ENCODE results near the gene CEP170. TPM values are rescaled to one million over a fixed set of nuclear protein-coding genes. Genes with fewer than 3 reads are reported as not detected.
A peak's percentile ranks its signal among the peaks of the same experiment; 100 is the strongest.
"Not testable (repeated sequence)": the region's sequence is repeated elsewhere in the genome, so short reads cannot be mapped to it uniquely, and the experiment has no call there.

CEP170 gene
- total RNA-seq, 6 experiments from 2014 or later = 98.6 to 131 (median 117) TPM

DNA sequence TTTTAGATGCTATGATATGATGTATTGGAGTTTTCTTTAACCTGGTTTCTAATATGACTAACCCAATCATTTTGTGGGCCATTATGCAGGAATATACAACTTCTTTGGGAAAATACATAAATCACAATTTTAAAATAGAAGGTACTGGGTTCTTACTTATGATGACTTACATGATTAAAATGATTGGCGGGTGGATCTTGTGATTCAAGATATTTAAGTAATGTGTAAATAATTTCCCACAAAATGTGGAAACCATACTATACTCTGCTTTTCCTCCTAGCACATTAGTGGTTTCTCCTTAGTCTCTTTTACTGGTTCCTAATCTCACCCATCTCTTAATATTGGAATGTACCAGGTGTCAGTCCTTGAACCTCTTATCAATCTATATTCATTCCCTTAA is 50.7 kb downstream of the CEP170 start:
- Mint-ChIP-seq H3K36me3 (ENCODE audit: low read depth) (peaks cover 15% of the 10 kb centered on the region), H3K4me1 (ENCODE audit: low read depth) (peaks cover 32% of the 10 kb centered on the region)
- not testable (repeated sequence) for H3K9me3 Mint-ChIP-seq; H3K4me3 Mint-ChIP-seq; DNase-seq; H3K27me3 Mint-ChIP-seq (ENCODE audit: insufficient read depth); H3K27ac Mint-ChIP-seq

- H3K27me3 Mint-ChIP-seq (ENCODE audit: insufficient read depth); H3K9me3 Mint-ChIP-seq; DNase-seq; H3K4me3 Mint-ChIP-seq; H3K27ac Mint-ChIP-seq: not testable (repeated sequence)
- H3K4me1 Mint-ChIP-seq (ENCODE audit: low read depth) = peaks cover 32% of the 10 kb centered on the region
- H3K36me3 Mint-ChIP-seq (ENCODE audit: low read depth) = peaks cover 17% of the 10 kb centered on the region
Measured at GRCh38 chr1:243203196-243203595, 51.9 kb downstream of the CEP170 start.

DNA sequence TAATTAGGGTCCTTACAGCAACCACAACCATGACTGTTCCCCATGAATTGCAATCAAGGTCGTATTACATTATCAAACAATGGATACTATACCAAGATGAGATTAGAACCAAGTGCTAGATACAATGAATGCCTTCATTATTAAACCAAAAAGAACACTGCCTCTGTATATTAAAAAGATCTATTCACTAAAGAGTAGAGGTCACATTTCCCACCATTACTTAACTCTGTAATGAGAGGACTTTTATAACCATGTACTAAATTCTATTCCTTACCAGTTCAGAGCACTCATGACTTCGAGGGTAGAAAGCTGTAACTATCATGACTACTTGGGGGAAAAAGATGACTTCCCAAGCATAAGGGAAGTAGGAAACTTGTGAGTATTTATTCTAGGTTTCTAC is 53.8 kb downstream of the CEP170 start:
- not testable (repeated sequence) for H3K9me3 Mint-ChIP-seq; DNase-seq; H3K27me3 Mint-ChIP-seq (ENCODE audit: insufficient read depth); H3K4me3 Mint-ChIP-seq; H3K27ac Mint-ChIP-seq
- peaks cover 26% of the 10 kb centered on the region for H3K4me1 Mint-ChIP-seq (ENCODE audit: low read depth)
- peaks cover 20% of the 10 kb centered on the region for H3K36me3 Mint-ChIP-seq (ENCODE audit: low read depth)

DNA sequence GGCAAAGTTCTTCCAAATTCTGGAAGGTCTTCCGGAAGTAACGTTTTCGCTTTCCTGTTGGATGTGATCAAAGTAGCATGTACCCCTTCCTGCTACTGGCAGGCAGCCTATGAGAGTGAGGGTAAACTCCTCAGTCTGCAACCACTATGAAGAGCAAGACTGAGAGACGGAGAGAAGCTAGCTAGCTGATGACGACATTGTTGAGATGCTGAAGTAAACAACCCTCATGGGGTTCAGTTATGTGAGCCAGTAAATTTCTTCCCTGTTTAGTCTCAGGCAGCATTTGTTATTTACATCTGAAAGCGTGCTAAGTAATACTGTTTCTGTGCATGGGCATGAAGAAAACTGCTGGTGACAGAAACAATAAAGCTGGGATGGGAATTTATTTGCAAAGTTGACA is 57.6 kb downstream of the CEP170 start:
- not testable (repeated sequence) for DNase-seq; H3K27me3 Mint-ChIP-seq (ENCODE audit: insufficient read depth); H3K4me1 Mint-ChIP-seq (ENCODE audit: low read depth); H3K9me3 Mint-ChIP-seq; H3K4me3 Mint-ChIP-seq; H3K27ac Mint-ChIP-seq
- H3K36me3 Mint-ChIP-seq (ENCODE audit: low read depth) = peaks cover 15% of the 10 kb centered on the region

- H3K27me3 Mint-ChIP-seq (ENCODE audit: insufficient read depth); H3K4me1 Mint-ChIP-seq (ENCODE audit: low read depth); H3K4me3 Mint-ChIP-seq; H3K27ac Mint-ChIP-seq; H3K9me3 Mint-ChIP-seq; DNase-seq: not testable (repeated sequence)
- H3K36me3 Mint-ChIP-seq (ENCODE audit: low read depth) = peaks cover 24% of the 10 kb centered on the region
Measured at GRCh38 chr1:243193330-243193729, 61.8 kb downstream of the CEP170 start.

DNA sequence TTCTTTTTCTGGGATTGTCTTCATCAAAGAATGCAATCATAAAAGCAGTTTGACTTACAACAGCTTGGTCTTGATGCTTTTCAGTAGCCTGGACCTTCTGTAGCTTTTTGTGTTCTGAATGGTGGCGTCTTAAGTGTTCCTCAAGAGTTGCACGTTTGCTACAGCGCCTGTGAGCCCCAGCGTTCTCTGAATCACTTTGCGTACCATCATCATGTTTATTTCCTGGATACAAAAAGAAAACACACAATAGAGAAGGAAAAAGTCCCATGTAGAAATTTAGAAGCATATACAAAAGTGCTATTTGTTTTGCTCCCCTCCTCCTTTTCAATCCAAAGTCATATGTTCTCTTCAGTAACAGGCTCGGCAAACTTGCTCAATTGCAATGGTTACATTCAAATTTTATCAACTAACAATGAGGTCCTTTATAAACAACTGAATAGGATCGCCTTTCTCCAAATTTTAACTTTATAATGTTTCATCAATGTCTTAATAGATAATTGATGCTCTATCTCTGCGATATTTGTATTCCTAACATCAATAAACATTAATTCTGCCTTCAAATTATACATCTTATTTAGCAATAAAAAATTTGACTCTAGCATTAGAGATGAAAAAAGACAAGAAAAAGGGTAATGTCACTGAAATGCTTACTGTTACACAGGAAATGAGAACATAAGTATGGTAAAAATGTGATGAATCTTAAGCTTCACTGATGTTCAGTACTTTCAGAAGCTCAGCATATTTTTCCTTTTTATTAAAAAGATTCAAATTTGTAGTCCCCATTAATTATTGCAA is 68.7 kb downstream of the CEP170 start:
- H3K4me1 Mint-ChIP-seq (ENCODE audit: low read depth) = peaks cover 23% of the 10 kb centered on the region
- DNase-seq; H3K27me3 Mint-ChIP-seq (ENCODE audit: insufficient read depth); H3K4me3 Mint-ChIP-seq; H3K9me3 Mint-ChIP-seq; H3K27ac Mint-ChIP-seq: not testable (repeated sequence)
- H3K36me3 Mint-ChIP-seq (ENCODE audit: low read depth) = peaks cover 25% of the 10 kb centered on the region

- peaks cover 25% of the 10 kb centered on the region for H3K4me1 Mint-ChIP-seq (ENCODE audit: low read depth)
- H3K36me3 Mint-ChIP-seq (ENCODE audit: low read depth) = peaks cover 28% of the 10 kb centered on the region
- DNase-seq; H3K27ac Mint-ChIP-seq; H3K9me3 Mint-ChIP-seq; H3K4me3 Mint-ChIP-seq; H3K27me3 Mint-ChIP-seq (ENCODE audit: insufficient read depth): not testable (repeated sequence)
Measured at GRCh38 chr1:243184787-243185186, 70.3 kb downstream of the CEP170 start.

- not testable (repeated sequence) for DNase-seq; H3K27me3 Mint-ChIP-seq (ENCODE audit: insufficient read depth); H3K27ac Mint-ChIP-seq
Measured at GRCh38 chr1:243183661-243184060, 71.4 kb downstream of the CEP170 start.

GRCh38 chr1:243183176-243183575 is 71.9 kb downstream of the CEP170 start:
- DNase-seq = not testable (repeated sequence)
- H3K27ac Mint-ChIP-seq = peak overlapping the region; percentile 46; the same call in 1 of the 2 replicates

More at GRCh38 chr1:243183661-243184060, 71.4 kb downstream of the CEP170 start:
- H3K36me3 Mint-ChIP-seq (ENCODE audit: low read depth) = peaks cover 31% of the 10 kb centered on the region
- H3K4me1 Mint-ChIP-seq (ENCODE audit: low read depth) = peaks cover 29% of the 10 kb centered on the region
- not testable (repeated sequence) for H3K4me3 Mint-ChIP-seq, H3K9me3 Mint-ChIP-seq

GRCh38 chr1:243179720-243180119 is 75.4 kb downstream of the CEP170 start:
- peaks cover 22% of the 10 kb centered on the region for H3K4me1 Mint-ChIP-seq (ENCODE audit: low read depth)
- DNase-seq = no peak
- TF ChIP-seq, protein P1, sequence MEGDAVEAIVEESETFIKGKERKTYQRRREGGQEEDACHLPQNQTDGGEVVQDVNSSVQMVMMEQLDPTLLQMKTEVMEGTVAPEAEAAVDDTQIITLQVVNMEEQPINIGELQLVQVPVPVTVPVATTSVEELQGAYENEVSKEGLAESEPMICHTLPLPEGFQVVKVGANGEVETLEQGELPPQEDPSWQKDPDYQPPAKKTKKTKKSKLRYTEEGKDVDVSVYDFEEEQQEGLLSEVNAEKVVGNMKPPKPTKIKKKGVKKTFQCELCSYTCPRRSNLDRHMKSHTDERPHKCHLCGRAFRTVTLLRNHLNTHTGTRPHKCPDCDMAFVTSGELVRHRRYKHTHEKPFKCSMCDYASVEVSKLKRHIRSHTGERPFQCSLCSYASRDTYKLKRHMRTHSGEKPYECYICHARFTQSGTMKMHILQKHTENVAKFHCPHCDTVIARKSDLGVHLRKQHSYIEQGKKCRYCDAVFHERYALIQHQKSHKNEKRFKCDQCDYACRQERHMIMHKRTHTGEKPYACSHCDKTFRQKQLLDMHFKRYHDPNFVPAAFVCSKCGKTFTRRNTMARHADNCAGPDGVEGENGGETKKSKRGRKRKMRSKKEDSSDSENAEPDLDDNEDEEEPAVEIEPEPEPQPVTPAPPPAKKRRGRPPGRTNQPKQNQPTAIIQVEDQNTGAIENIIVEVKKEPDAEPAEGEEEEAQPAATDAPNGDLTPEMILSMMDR (IDR thresholded peaks at IDR 0.05) = no peak
- no peaks in the 10 kb centered on the region for H3K27me3 Mint-ChIP-seq (ENCODE audit: insufficient read depth)
- H3K27ac Mint-ChIP-seq = no peak overlapping the region
- no peaks in the 10 kb centered on the region for H3K9me3 Mint-ChIP-seq
- H3K4me3 Mint-ChIP-seq = no peak overlapping the region
- H3K36me3 Mint-ChIP-seq (ENCODE audit: low read depth) = peaks cover 15% of the 10 kb centered on the region

More at GRCh38 chr1:243183176-243183575, 71.9 kb downstream of the CEP170 start:
- H3K4me3 Mint-ChIP-seq; H3K27me3 Mint-ChIP-seq (ENCODE audit: insufficient read depth); H3K9me3 Mint-ChIP-seq: not testable (repeated sequence)
- peaks cover 31% of the 10 kb centered on the region for H3K36me3 Mint-ChIP-seq (ENCODE audit: low read depth)
- H3K4me1 Mint-ChIP-seq (ENCODE audit: low read depth) = peaks cover 29% of the 10 kb centered on the region

DNA sequence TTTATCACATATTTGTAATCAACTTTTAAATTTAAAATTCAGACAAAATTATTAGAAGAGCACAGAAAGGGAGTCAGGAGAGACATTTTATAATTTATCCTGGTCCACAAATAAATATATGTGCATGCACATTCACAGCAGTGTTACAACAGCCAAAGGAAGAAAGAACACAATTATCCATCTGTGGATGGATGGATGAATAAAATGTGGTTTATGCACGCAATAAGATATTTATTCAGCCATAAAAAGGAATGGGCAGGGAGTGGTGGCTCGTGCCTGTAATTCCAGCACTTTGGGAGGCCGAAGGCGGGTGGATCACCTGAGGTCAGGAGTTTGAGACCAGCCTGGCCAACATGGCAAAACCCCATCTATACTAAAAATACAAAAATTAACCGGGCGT is 77.3 kb downstream of the CEP170 start:
- Mint-ChIP-seq H3K4me1 (ENCODE audit: low read depth) (peaks cover 19% of the 10 kb centered on the region), H3K36me3 (ENCODE audit: low read depth) (peaks cover 15% of the 10 kb centered on the region)
- H3K4me3 Mint-ChIP-seq; H3K9me3 Mint-ChIP-seq; H3K27ac Mint-ChIP-seq; H3K27me3 Mint-ChIP-seq (ENCODE audit: insufficient read depth); DNase-seq: not testable (repeated sequence)

DNA sequence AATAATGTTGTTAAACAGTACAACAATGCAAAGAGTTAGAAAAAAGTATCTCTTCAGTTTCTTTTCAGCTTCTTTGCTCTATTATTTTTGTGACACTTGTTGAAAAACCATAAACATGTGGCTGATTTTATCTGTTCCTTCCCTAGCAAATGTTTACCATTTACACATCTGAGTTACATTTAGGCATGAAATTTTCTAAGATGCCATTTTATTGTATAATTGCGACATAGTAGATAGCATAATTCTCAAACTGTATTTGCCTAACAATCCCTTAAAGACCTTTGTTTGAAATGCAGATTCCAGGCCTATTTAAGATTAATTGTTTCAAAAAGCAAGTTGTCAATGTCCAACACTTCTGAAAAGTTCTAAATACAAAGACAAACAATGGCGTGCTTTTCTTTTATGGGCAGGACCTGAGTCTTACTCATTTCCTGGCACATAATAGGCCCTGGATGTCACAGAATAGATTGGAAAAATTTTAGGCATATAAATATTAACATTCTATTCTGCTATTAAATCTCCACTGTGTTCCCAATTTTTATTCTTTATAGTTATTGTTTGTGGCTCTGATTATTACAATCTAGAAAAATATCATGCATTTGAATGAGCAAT is 81.2 kb downstream of the CEP170 start:
- H3K27ac Mint-ChIP-seq = peak overlapping the region; percentile 74
- H3K27me3 Mint-ChIP-seq (ENCODE audit: insufficient read depth); H3K9me3 Mint-ChIP-seq; H3K36me3 Mint-ChIP-seq (ENCODE audit: low read depth): not testable (repeated sequence)
- DNase-seq = peak; percentile 16
- peak overlapping the region; percentile 53 for H3K4me3 Mint-ChIP-seq
- H3K4me1 Mint-ChIP-seq (ENCODE audit: low read depth) = peaks cover 12% of the 10 kb centered on the region

- not testable (repeated sequence) for H3K9me3 Mint-ChIP-seq; H3K27ac Mint-ChIP-seq; H3K27me3 Mint-ChIP-seq (ENCODE audit: insufficient read depth); H3K4me3 Mint-ChIP-seq; H3K4me1 Mint-ChIP-seq (ENCODE audit: low read depth); DNase-seq
- peaks cover 11% of the 10 kb centered on the region for H3K36me3 Mint-ChIP-seq (ENCODE audit: low read depth)
Measured at GRCh38 chr1:243164911-243165310, 90.2 kb downstream of the CEP170 start.
